Hepatocyte (in vitro differentiated cells): ENCODE data around the gene ZNF438. TPM values are rescaled to one million over a fixed set of nuclear protein-coding genes. Genes with fewer than 3 reads are reported as not detected.

ENCODE experiments used
- DNase-seq: peaks from one replicate; pipeline ENCODE4 v3.0.0-alpha.2; 2016; ENCODE audit warnings: low spot score
- H2AFZ ChIP-seq: fragments of 200-600 bp; sonication (generic); 2 replicates; pipeline ENCODE4 v1.6.0; 2016; ENCODE audit warnings: antibody characterized with exemption, mild to moderate bottlenecking
- H3K27ac ChIP-seq: fragments of 200-600 bp; sonication (generic); 2 replicates; pipeline ENCODE4 v1.5.1; 2016; ENCODE audit warnings: mild to moderate bottlenecking
- H3K27me3 ChIP-seq: fragments of 200-600 bp; sonication (generic); 2 replicates; pipeline ENCODE4 v1.6.1; 2016
- H3K36me3 ChIP-seq: fragments of 200-600 bp; sonication (generic); replicated peaks from 2 replicates; pipeline ENCODE4 v1.5.1; 2016; ENCODE audit warnings: low read depth; ENCODE audit not compliant: insufficient read depth
- H3K4me1 ChIP-seq: fragments of 200-600 bp; sonication (generic); 2 replicates; pipeline ENCODE4 v1.5.1; 2016; ENCODE audit warnings: mild to moderate bottlenecking, moderate library complexity; ENCODE audit not compliant: insufficient read depth
- H3K4me2 ChIP-seq: fragments of 200-600 bp; sonication (generic); 2 replicates; pipeline ENCODE4 v1.6.0; 2016
- H3K4me3 ChIP-seq: fragments of 200-600 bp; sonication (generic); 2 replicates; pipeline ENCODE4 v1.5.1; 2016; ENCODE audit warnings: mild to moderate bottlenecking
- H3K79me2 ChIP-seq: fragments of 200-600 bp; sonication (generic); 2 replicates; pipeline ENCODE4 v1.6.0; 2017; ENCODE audit warnings: mild to moderate bottlenecking
- H3K9me2 ChIP-seq: fragments of 200-600 bp; sonication (generic); replicated peaks from 2 replicates; pipeline ENCODE4 v1.6.0; 2017; ENCODE audit warnings: mild to moderate bottlenecking; ENCODE audit not compliant: insufficient read depth
- H3K9me3 ChIP-seq: fragments of 200-600 bp; sonication (generic); 2 replicates; pipeline ENCODE4 v1.5.1; 2016; ENCODE audit warnings: low read depth, mild to moderate bottlenecking
- H4K20me1 ChIP-seq: fragments of 200-600 bp; sonication (generic); 2 replicates; pipeline ENCODE4 v1.6.0; 2016; ENCODE audit warnings: mild to moderate bottlenecking; ENCODE audit not compliant: insufficient read depth, poor library complexity, severe bottlenecking
- EZH2 ChIP-seq: fragments of 200-600 bp; sonication (generic); IDR thresholded peaks from 2 replicates; pipeline ENCODE4 v1.6.1; 2016; ENCODE audit warnings: antibody characterized with exemption, mild to moderate bottlenecking, borderline replicate concordance
- EZH2phosphoT487 ChIP-seq: fragments of 200-600 bp; sonication (generic); IDR thresholded peaks from one replicate; pipeline ENCODE4 v1.6.1; 2018; ENCODE audit warnings: antibody characterized with exemption, mild to moderate bottlenecking, low read depth, moderate library complexity; ENCODE audit not compliant: unreplicated experiment, severe bottlenecking
- WGBS: methylation state at CpG from one replicate; pipeline ENCODE4 v1.1.6; 2016; ENCODE audit warnings: low lambda C conversion rate; ENCODE audit errors: missing lambda C conversion rate; 5-methylcytosine and 5-hydroxymethylcytosine counted together
- polyA plus RNA-seq: library from polyadenylated mRNA; unstranded; fragments of >200 nt; fragmentation: Nextera tagmentation; extraction: Ambion mirVana; gene quantifications from 2 replicates; pipeline ENCODE4 v1.2.1, GENCODE V29; 2016
- total RNA-seq: library from RNA; depleted of rRNA; stranded (reverse); fragments of >200 nt; gene quantifications from 2 replicates; pipeline ENCODE4 v1.2.3, GENCODE V29; 2014
- TF ChIP-seq, protein P1 (sequence below): fragments of 200-600 bp; sonication (generic); IDR thresholded peaks from 2 replicates; pipeline ENCODE4 v1.5.1; 2016; ENCODE audit warnings: antibody characterized with exemption, mild to moderate bottlenecking; ENCODE audit not compliant: poor library complexity

The ZNF438 gene
- total and polyA plus RNA-seq, 2 experiments from 2014 or later = 2.3 to 5.0 TPM

- peak overlapping the region; percentile 48 for H3K4me2 ChIP-seq
- H3K9me2 ChIP-seq = no peaks in the 10 kb centered on the region
- DNase-seq = peak; percentile 43
- WGBS = 69% methylated on average over 3 of the region's 3 CpGs
- H3K9me3 ChIP-seq = peaks cover 4% of the 10 kb centered on the region
- TF ChIP-seq EZH2 (no peak), EZH2phosphoT487 (no peak)
- TF ChIP-seq, protein P1, sequence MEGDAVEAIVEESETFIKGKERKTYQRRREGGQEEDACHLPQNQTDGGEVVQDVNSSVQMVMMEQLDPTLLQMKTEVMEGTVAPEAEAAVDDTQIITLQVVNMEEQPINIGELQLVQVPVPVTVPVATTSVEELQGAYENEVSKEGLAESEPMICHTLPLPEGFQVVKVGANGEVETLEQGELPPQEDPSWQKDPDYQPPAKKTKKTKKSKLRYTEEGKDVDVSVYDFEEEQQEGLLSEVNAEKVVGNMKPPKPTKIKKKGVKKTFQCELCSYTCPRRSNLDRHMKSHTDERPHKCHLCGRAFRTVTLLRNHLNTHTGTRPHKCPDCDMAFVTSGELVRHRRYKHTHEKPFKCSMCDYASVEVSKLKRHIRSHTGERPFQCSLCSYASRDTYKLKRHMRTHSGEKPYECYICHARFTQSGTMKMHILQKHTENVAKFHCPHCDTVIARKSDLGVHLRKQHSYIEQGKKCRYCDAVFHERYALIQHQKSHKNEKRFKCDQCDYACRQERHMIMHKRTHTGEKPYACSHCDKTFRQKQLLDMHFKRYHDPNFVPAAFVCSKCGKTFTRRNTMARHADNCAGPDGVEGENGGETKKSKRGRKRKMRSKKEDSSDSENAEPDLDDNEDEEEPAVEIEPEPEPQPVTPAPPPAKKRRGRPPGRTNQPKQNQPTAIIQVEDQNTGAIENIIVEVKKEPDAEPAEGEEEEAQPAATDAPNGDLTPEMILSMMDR = no peak
- H3K4me1 ChIP-seq = peaks cover 14% of the 10 kb centered on the region
- H3K27me3 ChIP-seq = no peaks in the 10 kb centered on the region
- H3K79me2 ChIP-seq = peaks cover 3% of the 10 kb centered on the region
- H3K4me3 ChIP-seq = no peak overlapping the region
- no peaks in the 10 kb centered on the region for H3K36me3 ChIP-seq
- H3K27ac ChIP-seq = peak overlapping the region; percentile 84
- H2AFZ ChIP-seq = no peak overlapping the region
- no peaks in the 10 kb centered on the region for H4K20me1 ChIP-seq
Measured at GRCh38 chr10:30999070-30999712, 32.5 kb downstream of the ZNF438 start.

- H3K27ac ChIP-seq = no peak overlapping the region
- 88% methylated on average over 3 of the region's 3 CpGs for WGBS
Measured at GRCh38 chr10:30997536-30998235, 34.0 kb downstream of the ZNF438 start.

DNA sequence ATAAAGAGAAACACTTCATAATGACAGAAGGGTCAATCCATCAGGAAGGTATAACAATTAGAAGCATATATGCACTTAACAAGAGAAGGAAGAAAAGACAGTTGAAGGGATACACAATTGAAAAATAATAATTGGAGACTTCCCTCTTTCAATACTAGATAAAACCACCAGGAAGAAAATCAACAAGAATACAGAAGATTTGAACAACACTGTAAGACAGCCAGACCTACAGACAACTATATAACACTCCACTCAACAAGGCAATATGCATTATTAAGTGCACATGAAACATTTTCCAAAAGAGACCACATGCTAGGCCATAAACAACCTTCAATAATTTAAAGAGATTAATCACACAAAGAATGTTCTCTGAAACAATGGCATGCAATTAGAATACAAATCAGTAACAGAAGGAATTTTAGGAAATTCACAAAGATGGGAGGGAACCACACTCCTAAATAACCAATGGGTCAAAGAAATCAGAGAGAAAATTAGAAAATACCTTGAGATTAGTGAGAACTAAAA, 35.1 kb downstream of the ZNF438 start:
- Histone ChIP-seq H3K27ac (no peak overlapping the region), H3K4me2 (no peak overlapping the region), H3K79me2 (peaks cover 3% of the 10 kb centered on the region), H3K27me3 (no peaks in the 10 kb centered on the region), H2AFZ (no peak overlapping the region), H3K36me3 (no peaks in the 10 kb centered on the region), H3K4me1 (peaks cover 14% of the 10 kb centered on the region), H3K4me3 (no peak overlapping the region), H3K9me2 (no peaks in the 10 kb centered on the region), H4K20me1 (no peaks in the 10 kb centered on the region), H3K9me3 (peaks cover 4% of the 10 kb centered on the region)
- no peak for DNase-seq
- TF ChIP-seq EZH2phosphoT487 (no peak), EZH2 (no peak)
- TF ChIP-seq, protein P1 = no peak

More at GRCh38 chr10:30997536-30998235, 34.0 kb downstream of the ZNF438 start:
- no peaks in the 10 kb centered on the region for H3K27me3 ChIP-seq
- no peak for TF ChIP-seq EZH2phosphoT487
- H3K36me3 ChIP-seq = no peaks in the 10 kb centered on the region
- H3K4me2 ChIP-seq = no peak overlapping the region
- no peak for DNase-seq
- H2AFZ ChIP-seq = no peak overlapping the region
- no peaks in the 10 kb centered on the region for H3K9me2 ChIP-seq
- no peaks in the 10 kb centered on the region for H4K20me1 ChIP-seq
- no peak overlapping the region for H3K4me3 ChIP-seq
- H3K79me2 ChIP-seq = peaks cover 3% of the 10 kb centered on the region
- H3K4me1 ChIP-seq = peaks cover 14% of the 10 kb centered on the region
- H3K9me3 ChIP-seq = peaks cover 4% of the 10 kb centered on the region

- no peaks in the 10 kb centered on the region for H3K27me3 ChIP-seq
- peaks cover 3% of the 10 kb centered on the region for H3K79me2 ChIP-seq
- H2AFZ ChIP-seq = no peak overlapping the region
- WGBS = 89% methylated on average over 3 of the region's 3 CpGs
- no peak overlapping the region for H3K4me2 ChIP-seq
- H3K36me3 ChIP-seq = no peaks in the 10 kb centered on the region
- no peak overlapping the region for H3K4me3 ChIP-seq
- H3K9me3 ChIP-seq = peaks cover 4% of the 10 kb centered on the region
- no peak overlapping the region for H3K27ac ChIP-seq
- no peak for DNase-seq
- no peaks in the 10 kb centered on the region for H3K9me2 ChIP-seq
- H3K4me1 ChIP-seq = peaks cover 11% of the 10 kb centered on the region
- no peaks in the 10 kb centered on the region for H4K20me1 ChIP-seq
- TF ChIP-seq, protein P1 = no peak
- TF ChIP-seq EZH2phosphoT487 (no peak), EZH2 (no peak)
Measured at GRCh38 chr10:30995081-30995770, 36.4 kb downstream of the ZNF438 start.
